Coronary artery (tissue), 2 donors: ENCODE measurements around the gene SGSH.

ENCODE experiments used
- DNase-seq: peaks from one replicate; pipeline ENCODE4 v3.0.0-alpha.2; 2017; ENCODE audit warnings: low spot score
- H3K27ac ChIP-seq, 2 donors: fragments of 200-600 bp; sonication (generic); one replicate each; pipeline ENCODE4 v1.5.1; 2016 to 2019
- H3K4me3 ChIP-seq: fragments of 200-600 bp; sonication (generic); 2 replicates; pipeline ENCODE4 v1.5.1; 2016; ENCODE audit warnings: mild to moderate bottlenecking, moderate library complexity
- TF ChIP-seq, protein P1 (sequence below): fragments of 200-600 bp; sonication (generic); IDR thresholded peaks from one replicate; pipeline ENCODE4 v1.5.1; 2019; ENCODE audit warnings: antibody characterized with exemption

The SGSH gene

GRCh38 chr17:80210348-80211108 is 9.6 kb downstream of the SGSH start:
- DNase-seq, result no peak
- TF ChIP-seq, protein P1, sequence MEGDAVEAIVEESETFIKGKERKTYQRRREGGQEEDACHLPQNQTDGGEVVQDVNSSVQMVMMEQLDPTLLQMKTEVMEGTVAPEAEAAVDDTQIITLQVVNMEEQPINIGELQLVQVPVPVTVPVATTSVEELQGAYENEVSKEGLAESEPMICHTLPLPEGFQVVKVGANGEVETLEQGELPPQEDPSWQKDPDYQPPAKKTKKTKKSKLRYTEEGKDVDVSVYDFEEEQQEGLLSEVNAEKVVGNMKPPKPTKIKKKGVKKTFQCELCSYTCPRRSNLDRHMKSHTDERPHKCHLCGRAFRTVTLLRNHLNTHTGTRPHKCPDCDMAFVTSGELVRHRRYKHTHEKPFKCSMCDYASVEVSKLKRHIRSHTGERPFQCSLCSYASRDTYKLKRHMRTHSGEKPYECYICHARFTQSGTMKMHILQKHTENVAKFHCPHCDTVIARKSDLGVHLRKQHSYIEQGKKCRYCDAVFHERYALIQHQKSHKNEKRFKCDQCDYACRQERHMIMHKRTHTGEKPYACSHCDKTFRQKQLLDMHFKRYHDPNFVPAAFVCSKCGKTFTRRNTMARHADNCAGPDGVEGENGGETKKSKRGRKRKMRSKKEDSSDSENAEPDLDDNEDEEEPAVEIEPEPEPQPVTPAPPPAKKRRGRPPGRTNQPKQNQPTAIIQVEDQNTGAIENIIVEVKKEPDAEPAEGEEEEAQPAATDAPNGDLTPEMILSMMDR, result no peak
- Histone ChIP-seq H3K27ac (no peak overlapping the region), H3K4me3 (no peak overlapping the region)

DNA sequence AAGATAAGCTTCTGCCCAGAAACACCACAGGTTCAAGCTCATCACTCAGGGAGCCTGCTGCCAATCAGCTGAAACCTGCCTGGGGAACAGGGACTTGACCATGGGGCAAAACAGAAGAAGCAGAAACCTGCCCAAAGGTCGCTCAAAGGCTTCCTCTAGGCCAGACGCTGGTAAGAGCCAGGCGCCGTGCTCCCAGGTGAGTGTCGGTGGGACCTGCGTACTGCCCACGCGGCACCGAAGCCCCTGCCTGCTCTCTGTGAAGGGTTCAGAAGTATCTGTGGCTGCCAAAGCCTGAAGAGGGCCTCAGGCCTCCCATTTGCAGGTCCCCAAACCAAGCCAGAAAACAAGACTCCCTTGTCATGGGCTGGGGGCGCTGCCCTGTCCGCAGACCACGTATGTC is 10.4 kb downstream of the SGSH start:
- no peak for DNase-seq
- Histone ChIP-seq H3K4me3 (no peak overlapping the region), H3K27ac (no peak overlapping the region)
- TF ChIP-seq, protein P1, result no peak

DNA sequence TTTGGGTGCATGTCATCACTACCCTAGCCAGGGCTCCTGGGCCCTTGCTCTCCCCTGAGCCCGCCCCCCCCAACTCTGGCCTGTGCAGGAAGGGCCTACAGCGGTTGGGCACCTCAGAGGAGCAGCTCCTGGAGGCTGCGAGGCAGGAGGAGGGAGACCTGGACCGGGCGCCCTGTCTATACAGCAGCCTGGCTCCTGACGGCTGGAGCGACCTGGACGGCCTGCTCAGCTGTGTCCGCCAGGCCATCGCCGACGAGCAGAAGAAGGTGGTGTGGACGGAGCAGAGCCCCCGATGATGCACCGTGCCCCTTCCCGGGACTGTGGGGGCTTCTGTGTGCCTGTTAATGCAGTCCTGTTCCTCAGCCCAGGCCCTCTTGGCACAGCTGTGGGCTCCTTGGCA is 12.1 kb downstream of the SGSH start:
- no peak overlapping the region for H3K4me3 ChIP-seq
- no peak for DNase-seq
- H3K27ac ChIP-seq, result no peak overlapping the region
- TF ChIP-seq, protein P1, result no peak

- Histone ChIP-seq H3K27ac (no peak overlapping the region), H3K4me3 (no peak overlapping the region)
- no peak for DNase-seq
- TF ChIP-seq, protein P1, result no peak
These were observed 14.3 kb downstream of the SGSH start for GRCh38 chr17:80205811-80206210.

- no peak overlapping the region for H3K4me3 ChIP-seq
- H3K27ac ChIP-seq, result no peak overlapping the region
- TF ChIP-seq, protein P1, result no peak
- DNase-seq, result no peak
These were observed 15.3 kb downstream of the SGSH start for GRCh38 chr17:80204626-80205468.

DNA sequence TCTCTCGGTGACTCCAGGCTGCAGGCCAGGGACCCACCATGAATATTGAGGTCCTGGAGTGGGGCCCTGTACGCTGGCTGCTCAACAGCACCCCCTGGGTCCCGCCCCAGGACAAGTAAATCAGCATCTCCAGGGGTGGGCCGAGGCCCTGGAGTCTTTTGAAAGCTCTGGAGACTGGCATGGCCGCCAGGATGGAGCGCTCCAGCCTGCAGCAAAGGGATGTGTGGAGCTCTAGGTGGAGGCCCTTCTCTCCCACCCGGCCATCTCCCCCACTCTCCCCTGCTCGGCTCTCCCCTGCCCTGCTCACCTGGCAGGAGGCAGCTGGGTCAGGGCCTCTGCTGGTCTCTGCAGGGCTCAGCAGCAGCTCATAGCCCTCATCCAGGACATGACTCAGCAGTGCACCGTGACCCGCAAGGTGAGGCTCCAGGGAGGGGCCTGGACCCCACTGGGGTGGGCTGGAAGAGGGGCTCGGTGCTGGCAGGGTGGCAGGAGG is 16.6 kb downstream of the SGSH start:
- TF ChIP-seq, protein P1, result no peak
- Histone ChIP-seq H3K4me3 (no peak overlapping the region), H3K27ac (no peak overlapping the region)
- DNase-seq, result no peak
